BJ (cell line): ENCODE results near the gene PPM1M. TPM values are rescaled to one million over a fixed set of nuclear protein-coding genes. Genes with fewer than 3 reads are reported as not detected.

ENCODE experiments used
- CTCF ChIA-PET: fragments of 350-600 bp; formaldehyde crosslinking; extraction: SDS; loops from one replicate; lab custom pipeline; 2021; ENCODE audit warnings: antibody characterized with exemption, inconsistent platforms; lab: Yijun Ruan, JAX
- POLR2A ChIA-PET: fragments of 300-600 bp; sonication (Branson Sonifier 250); formaldehyde crosslinking; extraction: SDS; loops from one replicate; lab custom pipeline; 2021; ENCODE audit warnings: antibody characterized with exemption; lab: Charles Lee
- DNase-seq: peaks from one replicate; pipeline ENCODE4 v3.0.0-alpha.2; 2011; ENCODE audit warnings: low read depth
- H3K27me3 ChIP-seq: 2 replicates; pipeline ENCODE4 v1.6.0; 2011; ENCODE audit warnings: low read length; ENCODE audit not compliant: control insufficient read depth, insufficient read depth
- H3K36me3 ChIP-seq: 2 replicates; pipeline ENCODE4 v1.5.1; 2011; ENCODE audit warnings: low read length; ENCODE audit not compliant: control insufficient read depth, insufficient read depth
- H3K4me3 ChIP-seq: 2 replicates; pipeline ENCODE4 v1.5.1; 2011; ENCODE audit warnings: low read depth, mild to moderate bottlenecking, control low read depth, low read length
- CTCF ChIP-seq: IDR thresholded peaks from 2 replicates; pipeline ENCODE4 v1.5.1; 2011; ENCODE audit warnings: low read depth, mild to moderate bottlenecking, control low read depth, inconsistent platforms, low read length, moderate library complexity; ENCODE audit not compliant: insufficient read depth
- polyA plus RNA-seq: library from polyadenylated mRNA; depleted of rRNA; stranded (reverse); fragments of >200 nt; gene quantifications from 2 replicates; pipeline ENCODE4 v1.2.3, GENCODE V29; 2011

Gene PPM1M
- polyA plus RNA-seq, 1 experiment, result 52.2 TPM

GRCh38 chr3:52254608-52255007 lies 9.0 kb downstream of the PPM1M start:
- Histone ChIP-seq H3K27me3 (no peaks in the 10 kb centered on the region), H3K36me3 (peaks cover 35% of the 10 kb centered on the region), H3K4me3 (no peak overlapping the region)
- no peak for DNase-seq
- no peak for TF ChIP-seq CTCF
- POLR2A ChIA-PET, result no interaction called here
- CTCF ChIA-PET, result interaction anchor here (1.2 kb wide), 1 partner anchor 16 kb away, joined by 3 read pairs; the partner anchor contains the start of gene TWF2

- Histone ChIP-seq H3K4me3 (no peak overlapping the region), H3K27me3 (no peaks in the 10 kb centered on the region), H3K36me3 (peaks cover 31% of the 10 kb centered on the region)
- ChIA-PET POLR2A (no interaction called here), CTCF (interaction anchor here (0.6 to 1.7 kb wide), 2 partner anchors 11 to 84 kb away, joined by 3 to 5 read pairs; no protein-coding TSS in a partner anchor)
- DNase-seq, result no peak
- no peak for TF ChIP-seq CTCF
These were observed 10.6 kb downstream of the PPM1M start for GRCh38 chr3:52256159-52256558.

GRCh38 chr3:52256622-52257021 lies 11.1 kb downstream of the PPM1M start:
- DNase-seq, result no peak
- Histone ChIP-seq H3K36me3 (peaks cover 31% of the 10 kb centered on the region), H3K4me3 (no peak overlapping the region), H3K27me3 (no peaks in the 10 kb centered on the region)
- no peak for TF ChIP-seq CTCF
- CTCF ChIA-PET, result interaction anchor here (1.7 kb wide), 1 partner anchor 11 kb away, joined by 5 read pairs; no protein-coding TSS in a partner anchor
- POLR2A ChIA-PET, result no interaction called here

GRCh38 chr3:52257911-52258310 lies 12.4 kb downstream of the PPM1M start:
- Histone ChIP-seq H3K36me3 (peaks cover 34% of the 10 kb centered on the region), H3K4me3 (no peak overlapping the region), H3K27me3 (no peaks in the 10 kb centered on the region)
- POLR2A ChIA-PET, result no interaction called here
- TF ChIP-seq CTCF, result no peak
- no peak for DNase-seq
- CTCF ChIA-PET, result interaction anchor here (1.7 kb wide), 1 partner anchor 19 kb away, joined by 4 read pairs; no protein-coding TSS in a partner anchor

- no peak for DNase-seq
- H3K4me3 ChIP-seq, result no peak overlapping the region
- peaks cover 29% of the 10 kb centered on the region for H3K36me3 ChIP-seq
- CTCF ChIA-PET, result interaction anchor here (1.7 kb wide), 1 partner anchor 18 kb away, joined by 4 read pairs; no protein-coding TSS in a partner anchor
- H3K27me3 ChIP-seq, result no peaks in the 10 kb centered on the region
- POLR2A ChIA-PET, result no interaction called here
- no peak for TF ChIP-seq CTCF
These were observed 13.5 kb downstream of the PPM1M start for GRCh38 chr3:52259035-52259434.
